ENCODE results near the gene ADAMTSL2.

The ADAMTSL2 gene

DNA sequence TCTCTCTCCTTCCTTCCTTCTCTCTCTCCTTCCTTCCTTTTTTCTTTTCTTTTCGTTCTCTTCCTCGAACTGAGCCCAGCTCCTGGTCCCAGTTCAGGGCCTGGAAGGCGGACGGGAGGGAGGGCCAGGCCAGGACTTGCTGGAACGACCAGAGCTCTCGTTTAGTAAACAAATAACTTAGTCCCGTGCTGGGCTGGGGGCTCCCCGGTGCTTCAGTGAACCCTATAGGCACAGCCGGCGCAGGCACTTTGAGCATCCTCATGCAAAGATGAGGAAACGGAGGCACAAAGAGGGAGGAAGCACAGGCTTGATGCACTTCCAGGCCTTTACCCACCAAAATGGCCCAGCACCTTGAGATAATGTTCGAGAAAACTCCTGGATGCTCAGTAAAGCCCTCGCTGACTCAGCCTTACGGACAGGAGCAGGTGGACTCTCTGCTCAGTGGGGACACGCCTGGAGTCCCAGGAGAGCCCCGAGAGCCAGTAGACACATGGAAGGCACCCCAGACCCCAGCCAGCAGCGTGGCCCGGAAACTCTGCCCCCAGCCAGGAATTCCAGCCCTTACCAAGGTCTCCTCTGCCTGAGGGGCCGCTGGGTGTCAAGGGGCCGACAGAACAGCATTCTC is 55.8 kb downstream of the ADAMTSL2 start:
- Histone ChIP-seq H3K4me3 (no peak overlapping the region), H3K27ac (peak overlapping the region in 2 of 11 experiments; percentile 44; a peak in 4 of 22 replicates), H3K4me2 (peak overlapping the region in 9 of 11 experiments; percentile 24 to 84 (median 68); a peak in 16 of 22 replicates), H3K27me3 (peaks cover 0 to 16% (median 0%) of the 10 kb centered on the region in 11 experiments; a peak in 7 of 22 replicates), H4K20me1 (peaks cover 0 to 33% (median 0%) of the 10 kb centered on the region in 11 experiments; a peak in 4 of 22 replicates), H3K36me3 (no peaks in the 10 kb centered on the region), H3K9ac (peak overlapping the region in 3 of 11 experiments; percentile 31 to 56 (median 50); a peak in 3 of 22 replicates), H3K9me3 (replicated peaks in 1 of 11) (peaks cover 6 to 11% (median 9%) of the 10 kb centered on the region in 11 experiments; a peak in 18 of 22 replicates), H3K4me1 (peaks cover 12 to 57% (median 47%) of the 10 kb centered on the region in 10 experiments)
- TF ChIP-seq Cebpa-rat (IDR thresholded peaks at IDR 0.05): no peak

DNA sequence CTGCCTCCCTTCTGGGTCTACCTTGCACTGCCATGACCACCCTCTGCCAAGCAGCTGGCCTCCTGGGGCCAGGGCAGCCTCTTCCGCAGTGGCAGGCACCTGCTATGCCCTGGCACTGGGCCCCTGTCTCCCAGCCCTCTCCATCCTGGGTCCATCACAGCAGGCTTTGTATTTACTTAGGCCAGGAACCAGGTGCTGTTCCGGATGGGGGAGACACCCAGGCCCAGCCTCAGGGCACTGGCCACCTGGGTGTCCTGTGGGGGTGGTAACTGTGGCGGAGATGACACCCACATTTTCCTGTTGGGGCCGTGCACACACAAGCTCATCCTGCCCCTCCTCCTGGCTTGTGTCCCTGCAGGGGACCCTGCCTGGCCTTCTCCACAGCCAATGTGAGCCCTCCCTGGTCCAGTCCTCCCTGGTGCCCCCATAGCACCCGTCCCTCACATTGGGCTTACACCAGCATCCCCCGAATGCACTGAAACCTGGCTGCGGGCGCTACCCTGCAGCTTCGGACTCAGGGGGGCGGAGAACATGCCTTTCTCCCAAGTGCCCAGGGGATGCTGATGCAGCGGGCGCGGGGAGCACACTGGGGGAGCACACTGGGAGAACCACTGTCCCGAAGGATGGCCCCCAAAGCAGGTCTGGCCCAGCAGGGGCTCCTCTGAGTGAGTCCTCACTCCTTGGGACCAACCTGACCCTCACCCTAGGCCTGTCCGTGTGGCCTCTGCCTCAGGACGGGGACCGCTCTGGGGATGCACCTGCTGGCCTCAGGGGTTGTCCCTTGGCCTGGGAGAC is 56.8 kb downstream of the ADAMTSL2 start:
- Histone ChIP-seq H3K27ac (peak overlapping the region in 2 of 11 experiments; percentile 44; a peak in 3 of 22 replicates), H3K27me3 (peaks cover 0 to 6% (median 0%) of the 10 kb centered on the region in 11 experiments; a peak in 5 of 22 replicates), H3K9ac (peak overlapping the region in 2 of 11 experiments; percentile 50 to 56; a peak in 4 of 22 replicates), H3K4me3 (no peak overlapping the region; a peak in 1 of 20 replicates), H3K36me3 (0 out of 22 replicates have a peak, but pooled peaks cover 0 to under 1% (median 0%) of the 10 kb centered on the region in 11 experiments), H3K4me1 (peaks cover 2 to 47% (median 37%) of the 10 kb centered on the region in 10 experiments), H3K4me2 (peak overlapping the region in 9 of 11 experiments; percentile 24 to 84 (median 68); a peak in 18 of 22 replicates), H4K20me1 (peaks cover 0 to 27% (median 0%) of the 10 kb centered on the region in 11 experiments; a peak in 4 of 22 replicates), H3K9me3 (replicated peaks in 1 of 11) (peaks cover 10 to 20% (median 14%) of the 10 kb centered on the region in 11 experiments)
- TF ChIP-seq Cebpa-rat (IDR thresholded peaks at IDR 0.05): no peak

DNA sequence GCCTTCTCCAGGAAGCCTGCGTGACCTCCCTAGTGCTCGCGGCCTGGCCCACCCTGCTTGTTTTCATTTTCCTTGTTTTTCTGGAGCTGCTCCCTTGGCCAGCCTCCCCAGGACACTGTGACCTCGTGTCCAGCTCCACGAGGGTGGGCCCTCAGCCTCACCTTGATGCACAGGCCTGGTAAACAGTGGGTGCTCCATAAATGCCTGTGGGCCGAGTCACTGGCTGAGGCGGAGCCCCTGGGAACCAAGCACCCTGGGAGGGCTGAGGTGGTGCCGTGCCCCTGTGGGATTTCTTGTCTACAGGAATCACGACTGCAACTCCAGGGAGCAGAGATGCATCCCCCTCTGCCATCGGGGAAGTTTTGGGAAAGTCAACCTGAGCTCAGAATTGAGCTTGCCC is 57.5 kb downstream of the ADAMTSL2 start:
- Histone ChIP-seq H3K36me3 (0 out of 22 replicates have a peak, but pooled peaks cover 0 to 3% (median 0%) of the 10 kb centered on the region in 11 experiments), H3K4me2 (peak overlapping the region in 6 of 11 experiments; percentile 64 to 84 (median 74); a peak in 12 of 22 replicates), H3K4me1 (peaks cover 0 to 40% (median 30%) of the 10 kb centered on the region in 10 experiments; a peak in 16 of 20 replicates), H4K20me1 (peaks cover 0 to 24% (median 0%) of the 10 kb centered on the region in 11 experiments; a peak in 3 of 22 replicates), H3K9ac (no peak overlapping the region), H3K4me3 (no peak overlapping the region), H3K9me3 (replicated peaks in 1 of 11) (peaks cover 16 to 27% (median 21%) of the 10 kb centered on the region in 11 experiments), H3K27me3 (no peaks in the 10 kb centered on the region), H3K27ac (no peak overlapping the region; a peak in 1 of 22 replicates)
- no peak for TF ChIP-seq Cebpa-rat (IDR thresholded peaks at IDR 0.05)

DNA sequence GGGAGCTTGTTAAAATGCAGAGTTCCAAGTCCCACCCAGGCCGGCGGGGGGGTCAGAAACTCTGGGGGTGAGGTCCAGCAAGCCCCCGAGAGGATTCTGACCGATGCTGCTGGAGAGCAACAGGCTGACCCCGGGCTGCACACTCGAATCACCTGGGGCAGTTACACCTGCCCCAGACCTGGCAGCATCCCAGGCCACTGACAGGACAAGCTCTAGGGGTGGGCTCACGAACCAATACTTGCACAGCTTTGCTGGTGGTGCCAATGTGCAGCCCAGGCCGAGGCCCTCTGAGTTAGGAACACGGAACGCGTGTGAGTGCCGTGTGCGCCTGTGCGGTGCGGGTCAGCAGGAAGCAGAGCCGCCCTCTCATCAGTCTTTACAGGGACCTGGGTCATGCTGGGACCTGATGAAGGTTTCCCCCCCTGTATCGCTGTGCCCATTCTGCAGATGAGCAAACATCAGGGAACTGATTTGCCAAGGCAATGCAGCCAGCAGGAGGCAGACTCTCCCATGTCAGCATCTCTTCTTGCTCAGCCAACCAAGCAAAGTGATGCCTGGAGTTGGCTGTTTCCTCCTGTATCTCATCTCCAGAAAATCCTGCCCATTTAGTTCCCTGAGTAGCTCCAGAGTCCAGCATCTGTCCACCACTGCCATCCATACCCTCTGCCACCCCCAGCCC is 58.4 kb downstream of the ADAMTSL2 start:
- Histone ChIP-seq H3K9me3 (replicated peaks in 1 of 11) (peaks cover 25 to 36% (median 29%) of the 10 kb centered on the region in 11 experiments), H3K9ac (no peak overlapping the region), H3K27ac (no peak overlapping the region), H3K4me1 (peaks cover 0 to 34% (median 25%) of the 10 kb centered on the region in 10 experiments; a peak in 16 of 20 replicates), H3K4me2 (no peak overlapping the region), H3K36me3 (0 out of 22 replicates have a peak, but pooled peaks cover 0 to 3% (median 0%) of the 10 kb centered on the region in 11 experiments), H3K4me3 (no peak overlapping the region), H4K20me1 (peaks cover 0 to 24% (median 0%) of the 10 kb centered on the region in 11 experiments; a peak in 3 of 22 replicates), H3K27me3 (no peaks in the 10 kb centered on the region)
- no peak for TF ChIP-seq Cebpa-rat (IDR thresholded peaks at IDR 0.05)

DNA sequence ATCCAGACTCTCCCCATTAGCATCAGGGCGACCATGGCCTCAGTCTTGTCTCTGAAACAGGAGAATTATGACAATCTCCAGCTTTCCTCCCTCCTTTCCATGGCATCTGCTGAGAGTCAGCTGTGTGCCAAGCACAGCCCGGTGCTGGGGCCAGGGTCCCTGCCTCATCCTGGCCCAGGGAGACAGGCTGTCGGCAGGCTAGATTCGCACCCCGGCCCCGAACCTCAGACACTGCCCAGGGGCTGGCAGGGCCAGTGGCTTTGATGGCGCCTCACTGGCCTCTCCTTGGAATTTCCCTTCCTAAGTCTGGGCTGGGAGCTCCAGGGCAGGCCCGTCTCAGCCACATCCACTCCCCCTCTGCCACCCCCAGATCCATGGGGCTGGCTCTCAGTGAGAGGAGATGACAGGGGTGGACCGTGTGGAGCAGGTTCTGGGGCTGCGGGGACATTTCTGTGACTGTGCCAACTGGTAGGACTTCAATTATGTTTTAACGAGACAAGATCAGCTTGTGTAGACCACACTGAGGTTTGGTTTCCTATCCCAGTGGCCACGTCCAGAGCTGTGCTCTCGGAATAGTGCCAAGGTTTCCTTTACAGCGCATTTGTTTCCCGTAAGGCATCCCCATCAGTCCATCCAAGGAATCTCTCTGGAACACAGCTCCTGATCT is 59.2 kb downstream of the ADAMTSL2 start:
- no peak for TF ChIP-seq Cebpa-rat (IDR thresholded peaks at IDR 0.05)
- Histone ChIP-seq H3K36me3 (0 out of 22 replicates have a peak, but pooled peaks cover 0 to 3% (median 0%) of the 10 kb centered on the region in 11 experiments), H3K9me3 (replicated peaks in 1 of 11) (peaks cover 24 to 36% (median 28%) of the 10 kb centered on the region in 11 experiments), H3K27ac (no peak overlapping the region), H3K4me1 (peaks cover 0 to 30% (median 25%) of the 10 kb centered on the region in 10 experiments; a peak in 16 of 20 replicates), H3K27me3 (no peaks in the 10 kb centered on the region), H3K4me2 (no peak overlapping the region), H3K9ac (no peak overlapping the region), H3K4me3 (no peak overlapping the region), H4K20me1 (peaks cover 0 to 24% (median 0%) of the 10 kb centered on the region in 11 experiments; a peak in 3 of 22 replicates)

- Histone ChIP-seq H3K4me2 (no peak overlapping the region), H3K9me3 (replicated peaks in 1 of 11) (peaks cover 24 to 39% (median 27%) of the 10 kb centered on the region in 11 experiments), H3K4me1 (peaks cover 0 to 27% (median 23%) of the 10 kb centered on the region in 10 experiments; a peak in 16 of 20 replicates), H3K36me3 (0 out of 22 replicates have a peak, but pooled peaks cover 0 to 3% (median 0%) of the 10 kb centered on the region in 11 experiments), H3K27me3 (no peaks in the 10 kb centered on the region), H3K27ac (no peak overlapping the region), H3K4me3 (no peak overlapping the region), H3K9ac (no peak overlapping the region), H4K20me1 (peaks cover 0 to 24% (median 0%) of the 10 kb centered on the region in 11 experiments; a peak in 3 of 22 replicates)
- no peak for TF ChIP-seq Cebpa-rat (IDR thresholded peaks at IDR 0.05)
Measured at GRCh38 chr9:133594310-133594709, 59.8 kb downstream of the ADAMTSL2 start.

DNA sequence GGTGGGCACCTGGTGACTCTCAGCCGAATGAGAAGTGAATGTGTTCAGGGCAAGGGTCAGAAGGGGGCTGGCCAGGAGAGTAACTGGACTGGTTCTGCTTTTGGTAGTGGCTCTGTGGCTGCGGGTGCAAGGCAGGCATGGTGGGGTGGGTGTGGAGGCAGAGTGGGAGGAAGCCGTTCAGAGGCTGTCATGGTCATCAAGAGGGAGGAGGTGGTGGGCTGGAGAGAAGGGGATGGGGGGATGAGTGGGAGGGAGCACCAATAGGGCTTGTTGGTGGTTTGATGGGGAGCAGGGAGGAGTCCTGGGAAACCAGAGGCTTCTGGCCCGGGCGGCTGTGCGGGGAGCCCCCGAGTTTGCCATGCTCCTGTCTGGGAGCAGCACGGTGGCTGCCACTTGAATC is 61.4 kb downstream of the ADAMTSL2 start:
- Histone ChIP-seq H3K9ac (no peak overlapping the region), H3K36me3 (0 out of 22 replicates have a peak, but pooled peaks cover 0 to 3% (median 0%) of the 10 kb centered on the region in 11 experiments), H3K4me3 (no peak overlapping the region), H3K9me3 (replicated peaks in 1 of 11) (peaks cover 24 to 40% (median 27%) of the 10 kb centered on the region in 11 experiments), H3K27ac (no peak overlapping the region), H3K4me1 (peaks cover 0 to 20% (median 11%) of the 10 kb centered on the region in 10 experiments; a peak in 16 of 20 replicates), H4K20me1 (peaks cover 0 to 17% (median 0%) of the 10 kb centered on the region in 11 experiments; a peak in 3 of 22 replicates), H3K4me2 (no peak overlapping the region), H3K27me3 (no peaks in the 10 kb centered on the region)
- TF ChIP-seq Cebpa-rat (IDR thresholded peaks at IDR 0.05): no peak
